IPS-15b (cell line): ENCODE measurements around the gene MADD.
"Not testable (repeated sequence)": the region's sequence is repeated elsewhere in the genome, so short reads cannot be mapped to it uniquely, and the experiment has no call there.

Experiments used
- H3K27me3 ChIP-seq: one replicate; pipeline ENCODE4 v1.6.1; 2013; ENCODE audit warnings: low read length; ENCODE audit not compliant: control insufficient read depth, insufficient read depth
- H3K36me3 ChIP-seq: one replicate; pipeline ENCODE4 v1.6.1; 2013; ENCODE audit warnings: low read length; ENCODE audit not compliant: control insufficient read depth, insufficient read depth
- H3K4me1 ChIP-seq: one replicate; pipeline ENCODE4 v1.6.1; 2013; ENCODE audit warnings: mild to moderate bottlenecking, low read length; ENCODE audit not compliant: control insufficient read depth, insufficient read depth
- H3K4me3 ChIP-seq: one replicate; pipeline ENCODE4 v1.5.1; 2013; ENCODE audit warnings: low read depth, low read length
- H3K9ac ChIP-seq: one replicate; pipeline ENCODE4 v1.6.1; 2013; ENCODE audit warnings: low read depth, mild to moderate bottlenecking, low read length
- H3K9me3 ChIP-seq: one replicate; pipeline ENCODE4 v1.6.1; 2013; ENCODE audit warnings: mild to moderate bottlenecking, low read length; ENCODE audit not compliant: control insufficient read depth, insufficient read depth

The MADD gene

DNA sequence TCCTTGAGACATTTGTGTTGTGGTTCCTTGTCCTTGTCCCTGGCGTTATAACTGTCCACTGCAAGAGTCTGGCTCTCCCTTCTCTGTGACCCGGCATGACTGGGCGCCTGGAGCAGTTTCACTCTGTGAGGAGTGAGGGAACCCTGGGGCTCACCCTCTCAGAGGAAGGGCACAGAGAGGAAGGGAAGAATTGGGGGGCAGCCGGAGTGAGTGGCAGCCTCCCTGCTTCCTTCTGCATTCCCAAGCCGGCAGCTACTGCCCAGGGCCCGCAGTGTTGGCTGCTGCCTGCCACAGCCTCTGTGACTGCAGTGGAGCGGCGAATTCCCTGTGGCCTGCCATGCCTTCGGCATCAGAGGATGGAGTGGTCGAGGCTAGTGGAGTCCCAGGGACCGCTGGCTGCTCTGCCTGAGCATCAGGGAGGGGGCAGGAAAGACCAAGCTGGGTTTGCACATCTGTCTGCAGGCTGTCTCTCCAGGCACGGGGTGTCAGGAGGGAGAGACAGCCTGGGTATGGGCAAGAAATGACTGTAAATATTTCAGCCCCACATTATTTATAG, 59.6 kb downstream of the MADD start:
- H3K27me3 ChIP-seq: no peaks in the 10 kb centered on the region
- no peak overlapping the region for H3K9ac ChIP-seq
- H3K9me3 ChIP-seq: no peaks in the 10 kb centered on the region
- peaks cover 29% of the 10 kb centered on the region for H3K36me3 ChIP-seq
- no peaks in the 10 kb centered on the region for H3K4me1 ChIP-seq
- no peak overlapping the region for H3K4me3 ChIP-seq

DNA sequence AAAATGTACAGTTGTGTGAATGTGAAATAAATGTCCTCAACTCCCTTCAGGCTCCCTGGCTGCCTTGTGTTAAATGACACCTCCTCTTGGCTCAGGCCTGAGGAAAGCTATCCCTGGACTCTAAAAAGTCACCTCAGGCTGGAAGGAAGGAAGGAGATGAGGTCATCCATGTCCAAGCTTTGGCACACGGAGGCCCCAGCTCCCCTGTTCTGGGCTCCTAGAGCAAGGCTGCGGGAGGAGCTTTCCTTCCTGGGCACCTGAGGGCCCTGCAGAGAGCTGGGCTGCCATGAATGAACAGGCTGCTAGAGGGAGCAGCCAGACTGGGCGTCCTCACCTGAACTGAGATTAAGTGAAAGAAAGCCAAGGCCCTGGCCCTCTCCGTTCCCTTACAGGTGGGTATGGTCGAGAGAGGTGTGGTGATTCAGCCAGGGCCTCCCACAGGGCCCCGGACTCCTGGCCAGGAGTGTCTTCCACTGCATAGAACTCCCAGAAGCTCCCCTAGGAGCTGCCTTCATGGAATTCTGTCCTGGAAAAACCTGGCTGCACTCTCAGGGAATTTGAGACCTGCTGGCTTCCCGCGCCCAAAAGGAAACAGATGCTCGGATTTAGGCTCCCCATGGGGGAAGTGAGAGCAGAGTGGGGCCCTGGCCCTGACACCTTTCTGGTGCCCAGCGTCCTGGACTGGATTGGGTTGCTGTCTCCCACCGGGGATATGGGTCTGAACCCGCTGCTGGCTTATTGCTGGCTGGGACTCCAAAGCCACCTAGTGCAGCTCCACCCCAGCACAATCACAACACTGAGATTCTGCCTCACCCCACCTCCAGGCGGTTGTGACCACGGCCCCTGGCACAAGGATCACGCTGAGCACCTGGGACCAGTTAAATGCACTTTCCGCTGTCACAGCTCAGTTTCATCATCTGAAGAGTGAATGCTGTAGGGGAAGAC, 60.3 kb downstream of the MADD start:
- peaks cover 22% of the 10 kb centered on the region for H3K36me3 ChIP-seq
- H3K9me3 ChIP-seq: no peaks in the 10 kb centered on the region
- H3K4me1 ChIP-seq: no peaks in the 10 kb centered on the region
- no peak overlapping the region for H3K4me3 ChIP-seq
- H3K27me3 ChIP-seq: no peaks in the 10 kb centered on the region
- no peak overlapping the region for H3K9ac ChIP-seq

GRCh38 chr11:47331454-47332302, 61.7 kb downstream of the MADD start:
- Histone ChIP-seq H3K4me1 (no peaks in the 10 kb centered on the region), H3K9ac (no peak overlapping the region), H3K9me3 (no peaks in the 10 kb centered on the region), H3K4me3 (no peak overlapping the region), H3K36me3 (peaks cover 16% of the 10 kb centered on the region), H3K27me3 (no peaks in the 10 kb centered on the region)

GRCh38 chr11:47332303-47332711, 62.4 kb downstream of the MADD start:
- Histone ChIP-seq H3K9ac (no peak overlapping the region), H3K9me3 (no peaks in the 10 kb centered on the region), H3K36me3 (peaks cover 16% of the 10 kb centered on the region), H3K4me1 (no peaks in the 10 kb centered on the region), H3K27me3 (no peaks in the 10 kb centered on the region), H3K4me3 (no peak overlapping the region)

DNA sequence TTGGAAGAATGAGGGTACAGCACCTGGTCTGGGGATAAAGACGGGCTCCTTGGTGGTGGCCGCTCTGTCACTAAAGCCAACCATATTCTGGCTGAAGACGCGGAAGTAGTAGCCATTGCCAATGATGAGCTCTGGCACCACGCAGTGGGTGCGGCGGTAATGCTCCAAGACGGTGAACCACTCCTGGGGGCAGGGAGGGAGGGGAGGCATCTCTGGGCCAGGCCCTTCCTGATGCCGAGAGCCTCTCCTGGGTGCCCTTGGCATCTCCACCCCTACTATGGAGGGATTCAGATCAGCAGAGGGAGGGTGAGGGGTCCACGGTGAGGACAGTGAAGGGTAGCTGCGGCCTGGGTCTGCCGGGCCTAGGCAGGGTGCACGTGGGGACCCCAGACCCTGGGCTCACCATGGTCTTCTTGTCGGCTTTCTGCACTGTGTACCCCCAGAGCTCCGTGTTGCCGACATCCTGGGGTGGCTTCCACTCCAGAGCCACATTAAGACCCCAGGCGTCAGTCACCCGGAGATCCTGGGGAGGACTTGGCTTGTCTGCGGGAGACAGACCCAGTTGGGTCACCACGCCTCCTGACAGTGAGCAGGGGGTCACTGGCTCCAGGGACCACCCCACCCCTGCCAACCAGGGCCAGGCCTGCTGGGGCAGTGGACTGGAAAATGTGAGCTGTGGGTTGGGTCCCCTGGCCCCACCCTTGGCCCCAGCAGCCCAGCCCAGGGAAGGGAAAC, 63.0 kb downstream of the MADD start:
- no peaks in the 10 kb centered on the region for H3K27me3 ChIP-seq
- H3K4me3 ChIP-seq: no peak overlapping the region
- H3K4me1 ChIP-seq: no peaks in the 10 kb centered on the region
- no peak overlapping the region for H3K9ac ChIP-seq
- no peaks in the 10 kb centered on the region for H3K9me3 ChIP-seq
- peaks cover 16% of the 10 kb centered on the region for H3K36me3 ChIP-seq

DNA sequence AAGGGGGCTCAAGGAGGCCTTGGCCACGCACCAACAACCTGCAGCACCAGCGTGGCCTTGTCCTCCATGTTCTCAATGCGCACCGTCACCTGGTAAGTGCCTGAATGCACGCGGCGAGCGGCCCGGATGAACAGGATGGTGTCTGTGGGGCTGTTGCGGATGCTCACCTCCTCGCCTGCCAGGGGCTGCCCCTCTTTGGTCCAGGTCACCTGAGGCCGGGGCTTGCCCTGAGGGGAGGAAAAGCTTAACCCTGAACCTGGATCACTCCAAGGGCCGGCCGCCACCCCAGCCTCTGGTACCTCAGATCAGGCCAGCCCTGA, 63.6 kb downstream of the MADD start:
- no peak overlapping the region for H3K4me3 ChIP-seq
- no peaks in the 10 kb centered on the region for H3K9me3 ChIP-seq
- no peaks in the 10 kb centered on the region for H3K27me3 ChIP-seq
- peaks cover 13% of the 10 kb centered on the region for H3K36me3 ChIP-seq
- no peaks in the 10 kb centered on the region for H3K4me1 ChIP-seq
- no peak overlapping the region for H3K9ac ChIP-seq

DNA sequence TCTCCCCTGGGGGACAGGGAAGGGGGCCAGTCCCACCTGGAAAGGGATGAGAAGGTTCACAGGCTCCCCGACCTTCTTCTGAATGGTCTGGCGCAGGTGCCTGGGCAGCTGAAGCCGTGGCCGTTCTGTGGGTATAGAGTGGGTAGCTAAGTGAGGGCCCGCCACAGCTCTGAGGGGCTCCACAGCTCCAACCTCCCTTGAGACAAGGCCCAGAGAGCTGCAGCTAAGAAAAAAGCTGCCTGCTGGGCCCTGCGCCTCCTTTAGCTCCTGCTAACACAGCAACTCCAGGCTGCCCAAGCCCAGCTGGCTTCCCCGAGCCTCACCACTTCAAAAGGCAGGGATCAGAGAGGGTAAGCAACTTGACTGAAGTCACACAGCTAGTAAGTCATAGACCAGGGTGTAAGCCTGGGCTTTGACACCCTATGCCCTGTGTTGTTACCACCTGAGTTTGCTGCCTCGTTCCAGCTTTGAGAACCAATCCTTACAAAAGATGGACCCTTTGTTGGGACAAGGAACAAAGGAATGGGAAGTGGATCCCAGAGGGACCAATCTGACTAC, 64.0 kb downstream of the MADD start:
- Histone ChIP-seq H3K4me3 (no peak overlapping the region), H3K9me3 (no peaks in the 10 kb centered on the region), H3K27me3 (no peaks in the 10 kb centered on the region), H3K36me3 (peaks cover 8% of the 10 kb centered on the region), H3K9ac (no peak overlapping the region), H3K4me1 (no peaks in the 10 kb centered on the region)

DNA sequence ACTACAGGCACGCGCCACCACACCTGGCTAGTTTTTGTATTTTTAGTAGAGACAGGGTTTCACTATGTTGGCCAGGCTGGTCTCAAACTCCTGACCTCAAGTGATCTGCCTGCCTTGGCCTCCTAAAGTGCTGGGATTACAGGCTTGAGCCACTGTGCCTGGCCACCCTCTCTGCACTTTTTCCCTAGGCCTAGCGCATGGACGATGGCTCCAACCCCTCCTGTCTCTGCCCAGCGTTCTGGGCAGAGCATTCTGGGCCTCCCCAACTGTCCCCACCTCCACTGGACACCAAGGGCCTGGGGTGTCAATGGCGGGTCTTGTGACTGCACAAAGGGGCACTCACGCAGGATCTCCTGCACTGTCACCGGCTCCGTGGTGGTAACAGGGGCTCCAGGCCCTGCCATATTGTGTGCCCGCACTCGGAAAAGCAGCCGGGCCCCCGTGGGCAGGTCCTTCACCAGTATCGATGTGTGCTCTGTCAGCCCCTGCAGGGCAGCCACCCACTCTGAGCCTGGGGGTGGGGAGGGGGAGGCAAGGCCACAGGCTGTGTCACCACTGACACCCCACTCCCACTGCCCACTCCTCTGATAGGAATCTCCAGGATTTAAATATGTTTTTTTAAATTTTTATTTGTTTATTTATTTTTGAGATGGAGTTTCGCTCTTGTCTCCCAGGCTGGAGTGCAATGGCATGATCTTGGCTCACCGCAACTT, 64.9 kb downstream of the MADD start:
- not testable (repeated sequence) for H3K9ac ChIP-seq

DNA sequence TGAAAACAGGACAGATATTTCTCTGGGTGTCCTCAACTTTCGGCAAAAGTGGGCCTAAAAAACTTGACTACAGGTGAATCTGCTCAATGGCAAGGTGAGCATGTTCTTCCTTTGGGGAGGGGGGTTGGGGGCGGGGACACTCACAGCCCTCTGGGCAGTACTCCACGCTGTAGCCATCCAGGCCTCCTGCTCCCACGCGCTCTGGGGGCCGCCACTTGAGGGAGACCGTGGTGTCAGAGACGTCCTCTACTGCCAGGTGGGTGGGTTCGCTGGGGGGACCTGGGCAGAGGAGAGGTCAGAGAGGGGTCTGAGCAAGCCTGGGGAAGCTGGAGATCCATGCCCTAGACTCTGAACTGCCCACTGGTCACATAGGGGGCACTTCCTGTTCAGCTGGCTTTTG, 65.8 kb downstream of the MADD start:
- Histone ChIP-seq H3K27me3 (no peaks in the 10 kb centered on the region), H3K36me3 (no peaks in the 10 kb centered on the region), H3K9ac (no peak overlapping the region)

More for the DNA sequence above, 64.9 kb downstream of the MADD start:
- not testable (repeated sequence) for H3K27me3 ChIP-seq, H3K9me3 ChIP-seq, H3K36me3 ChIP-seq, H3K4me1 ChIP-seq, H3K4me3 ChIP-seq

GRCh38 chr11:47336595-47336994, 66.7 kb downstream of the MADD start:
- H3K4me1 ChIP-seq: no peaks in the 10 kb centered on the region
- no peak overlapping the region for H3K4me3 ChIP-seq
- no peaks in the 10 kb centered on the region for H3K9me3 ChIP-seq
- H3K9ac ChIP-seq: no peak overlapping the region
- H3K27me3 ChIP-seq: no peaks in the 10 kb centered on the region
- no peaks in the 10 kb centered on the region for H3K36me3 ChIP-seq

More for the DNA sequence above, 65.8 kb downstream of the MADD start:
- Histone ChIP-seq H3K9me3 (no peaks in the 10 kb centered on the region), H3K4me3 (no peak overlapping the region), H3K4me1 (no peaks in the 10 kb centered on the region)
